Stimulated activated memory B cell treated with anti-CD40 and anti-IgM and Interleukin-4, amounts not matched to agents 10 μg/mL and 1 μg/mL and 100 μg/mL, for 72 hours (primary cell): ENCODE results near the gene CPLX4.

ENCODE experiments used
- ATAC-seq: fragments of 150-1000 bp; cut with Tn5 transposase; 2 replicates; pipeline ENCODE4 v1.10.0; 2021
- H3K27ac Mint-ChIP-seq: one replicate; pipeline ENCODE4 v1.8.0; 2022; ENCODE audit warnings: mild to moderate bottlenecking, mixed read lengths
- H3K27me3 Mint-ChIP-seq: one replicate; pipeline ENCODE4 v1.8.0; 2022; ENCODE audit warnings: mixed read lengths
- H3K36me3 Mint-ChIP-seq: one replicate; pipeline ENCODE4 v1.8.0; 2022; ENCODE audit warnings: mixed read lengths
- H3K4me1 Mint-ChIP-seq: one replicate; pipeline ENCODE4 v1.8.0; 2022; ENCODE audit warnings: mixed read lengths
- H3K4me3 Mint-ChIP-seq: one replicate; pipeline ENCODE4 v1.8.0; 2022; ENCODE audit warnings: mild to moderate bottlenecking, moderate library complexity, mixed read lengths
- H3K9me3 Mint-ChIP-seq: one replicate; pipeline ENCODE4 v1.8.0; 2022; ENCODE audit warnings: mixed read lengths

CPLX4 gene

GRCh38 chr18:59328683-59329082, 10.2 kb upstream of the CPLX4 start:
- Mint-ChIP-seq H3K36me3 (peaks cover 49% of the 10 kb centered on the region), H3K27ac (no peak overlapping the region), H3K9me3 (no peaks in the 10 kb centered on the region), H3K4me3 (no peak overlapping the region), H3K27me3 (no peaks in the 10 kb centered on the region), H3K4me1 (no peaks in the 10 kb centered on the region)
- no peak for ATAC-seq

GRCh38 chr18:59325965-59326364, 7.5 kb upstream of the CPLX4 start:
- Mint-ChIP-seq H3K9me3 (no peaks in the 10 kb centered on the region), H3K27ac (no peak overlapping the region), H3K4me1 (no peaks in the 10 kb centered on the region), H3K4me3 (no peak overlapping the region), H3K36me3 (peaks cover 34% of the 10 kb centered on the region), H3K27me3 (no peaks in the 10 kb centered on the region)
- no peak for ATAC-seq

GRCh38 chr18:59324623-59324971, 6.1 kb upstream of the CPLX4 start:
- H3K4me1 Mint-ChIP-seq = no peaks in the 10 kb centered on the region
- no peak overlapping the region for H3K27ac Mint-ChIP-seq
- no peaks in the 10 kb centered on the region for H3K9me3 Mint-ChIP-seq
- H3K27me3 Mint-ChIP-seq = no peaks in the 10 kb centered on the region
- no peak for ATAC-seq
- H3K4me3 Mint-ChIP-seq = no peak overlapping the region
- H3K36me3 Mint-ChIP-seq = peaks cover 34% of the 10 kb centered on the region

DNA sequence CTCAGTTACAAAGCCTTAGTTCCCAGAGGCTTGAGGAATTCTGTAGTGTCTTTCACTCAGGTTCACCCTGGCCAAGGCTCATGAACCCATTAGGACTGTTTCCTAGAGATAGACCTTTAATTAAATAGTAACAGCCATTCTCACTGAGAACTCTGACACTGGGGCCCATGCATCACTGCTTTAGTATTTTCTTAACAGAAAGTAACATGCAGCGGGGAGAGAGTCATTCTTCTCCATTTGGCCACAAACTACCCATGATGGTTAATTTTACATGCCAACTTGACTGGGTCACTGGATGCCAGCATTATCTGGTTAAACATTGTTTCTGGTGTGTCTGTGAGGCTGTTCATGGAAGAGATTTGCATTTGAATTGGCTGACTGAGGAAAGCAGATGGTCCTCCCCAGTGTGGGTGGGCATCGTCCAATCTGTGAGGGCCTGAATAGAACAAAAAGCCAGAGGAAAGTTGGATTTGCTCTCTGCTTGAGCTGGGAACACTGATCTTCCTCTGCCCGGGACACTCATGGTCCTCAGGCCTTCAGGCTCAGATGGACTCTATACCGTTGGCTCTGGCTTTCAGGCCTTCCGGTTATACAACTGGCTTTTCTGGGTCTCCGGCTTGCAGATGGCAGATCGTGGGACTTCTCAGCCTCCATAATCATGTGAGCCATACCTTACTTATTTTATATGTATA, 5.6 kb upstream of the CPLX4 start:
- no peak for ATAC-seq

GRCh38 chr18:59311631-59312030, 6.8 kb downstream of the CPLX4 start:
- Mint-ChIP-seq H3K4me3 (no peak overlapping the region), H3K36me3 (no peaks in the 10 kb centered on the region), H3K9me3 (no peaks in the 10 kb centered on the region), H3K4me1 (peaks cover 6% of the 10 kb centered on the region), H3K27ac (no peak overlapping the region), H3K27me3 (peaks cover 45% of the 10 kb centered on the region)
- no peak for ATAC-seq

More for the DNA sequence above, 5.6 kb upstream of the CPLX4 start:
- Mint-ChIP-seq H3K36me3 (peaks cover 31% of the 10 kb centered on the region), H3K4me3 (no peak overlapping the region), H3K27me3 (no peaks in the 10 kb centered on the region), H3K27ac (no peak overlapping the region), H3K4me1 (no peaks in the 10 kb centered on the region), H3K9me3 (no peaks in the 10 kb centered on the region)

- Mint-ChIP-seq H3K27me3 (peaks cover 63% of the 10 kb centered on the region), H3K4me3 (peak overlapping the region; percentile 57), H3K36me3 (no peaks in the 10 kb centered on the region), H3K4me1 (peaks cover 6% of the 10 kb centered on the region), H3K27ac (no peak overlapping the region), H3K9me3 (no peaks in the 10 kb centered on the region)
- ATAC-seq = no peak
Measured at GRCh38 chr18:59308938-59309260, 9.6 kb downstream of the CPLX4 start.

- H3K27me3 Mint-ChIP-seq = peaks cover 61% of the 10 kb centered on the region
- H3K4me1 Mint-ChIP-seq = peaks cover 6% of the 10 kb centered on the region
- H3K36me3 Mint-ChIP-seq = no peaks in the 10 kb centered on the region
- no peak overlapping the region for H3K27ac Mint-ChIP-seq
- peak; percentile 87 for ATAC-seq
- H3K9me3 Mint-ChIP-seq = no peaks in the 10 kb centered on the region
- H3K4me3 Mint-ChIP-seq = peak overlapping the region; percentile 57
Measured at GRCh38 chr18:59308248-59308937, 10.1 kb downstream of the CPLX4 start.

DNA sequence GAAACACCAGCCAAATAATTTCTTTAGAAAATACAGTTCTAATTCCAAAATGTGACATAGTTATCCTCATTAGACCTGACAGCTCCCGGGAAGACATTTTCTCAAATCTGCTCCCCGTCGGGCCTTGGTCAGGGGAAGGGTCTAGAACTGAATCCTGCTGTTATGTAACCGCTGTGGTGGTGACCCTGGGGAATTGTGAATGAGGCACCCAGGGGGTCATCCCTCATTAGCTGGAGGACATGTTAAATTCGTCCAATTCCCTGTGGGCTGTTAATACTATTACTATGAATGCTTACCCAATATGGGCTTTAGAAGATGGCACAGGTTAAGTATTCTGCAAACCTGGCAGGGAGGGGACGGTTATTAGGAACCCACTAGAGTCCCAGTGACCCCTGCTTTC, 11.8 kb downstream of the CPLX4 start:
- H3K4me3 Mint-ChIP-seq = no peak overlapping the region
- H3K4me1 Mint-ChIP-seq = peaks cover 6% of the 10 kb centered on the region
- no peak overlapping the region for H3K27ac Mint-ChIP-seq
- H3K27me3 Mint-ChIP-seq = peaks cover 55% of the 10 kb centered on the region
- no peaks in the 10 kb centered on the region for H3K36me3 Mint-ChIP-seq
- no peak for ATAC-seq
- no peaks in the 10 kb centered on the region for H3K9me3 Mint-ChIP-seq

- H3K27me3 Mint-ChIP-seq = peaks cover 48% of the 10 kb centered on the region
- H3K4me1 Mint-ChIP-seq = peaks cover 6% of the 10 kb centered on the region
- ATAC-seq = no peak
- no peak overlapping the region for H3K27ac Mint-ChIP-seq
- no peaks in the 10 kb centered on the region for H3K36me3 Mint-ChIP-seq
- H3K4me3 Mint-ChIP-seq = no peak overlapping the region
- H3K9me3 Mint-ChIP-seq = no peaks in the 10 kb centered on the region
Measured at GRCh38 chr18:59305295-59305694, 13.2 kb downstream of the CPLX4 start.

DNA sequence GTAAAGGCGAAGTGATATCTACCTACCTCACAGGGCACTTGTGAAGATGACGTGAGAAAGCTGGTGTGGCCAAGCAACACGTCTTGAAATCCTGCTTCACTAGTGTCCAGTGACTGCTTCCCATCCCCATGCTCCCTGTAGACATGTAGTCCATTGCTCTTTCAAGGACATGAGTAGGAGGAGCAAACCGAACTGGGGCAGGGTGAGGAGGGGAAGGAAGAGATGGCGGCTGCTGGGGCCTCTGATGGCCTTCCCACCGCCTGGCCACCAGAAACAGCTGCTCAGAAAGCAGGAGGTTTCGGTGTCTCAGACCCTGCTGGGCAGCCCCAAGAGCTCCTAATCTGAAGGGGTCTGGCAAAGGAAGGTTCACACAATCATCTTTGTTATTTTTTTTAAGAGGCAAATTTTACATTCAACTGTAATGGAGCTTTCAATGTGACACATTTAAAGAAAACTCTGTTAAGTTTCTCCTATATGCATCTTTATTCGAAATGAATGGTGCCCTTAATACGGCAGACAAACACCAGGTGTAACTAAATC, 14.7 kb downstream of the CPLX4 start:
- no peak overlapping the region for H3K4me3 Mint-ChIP-seq
- H3K36me3 Mint-ChIP-seq = no peaks in the 10 kb centered on the region
- H3K4me1 Mint-ChIP-seq = peaks cover 6% of the 10 kb centered on the region
- ATAC-seq = no peak
- no peaks in the 10 kb centered on the region for H3K9me3 Mint-ChIP-seq
- H3K27me3 Mint-ChIP-seq = peaks cover 48% of the 10 kb centered on the region
- H3K27ac Mint-ChIP-seq = no peak overlapping the region

DNA sequence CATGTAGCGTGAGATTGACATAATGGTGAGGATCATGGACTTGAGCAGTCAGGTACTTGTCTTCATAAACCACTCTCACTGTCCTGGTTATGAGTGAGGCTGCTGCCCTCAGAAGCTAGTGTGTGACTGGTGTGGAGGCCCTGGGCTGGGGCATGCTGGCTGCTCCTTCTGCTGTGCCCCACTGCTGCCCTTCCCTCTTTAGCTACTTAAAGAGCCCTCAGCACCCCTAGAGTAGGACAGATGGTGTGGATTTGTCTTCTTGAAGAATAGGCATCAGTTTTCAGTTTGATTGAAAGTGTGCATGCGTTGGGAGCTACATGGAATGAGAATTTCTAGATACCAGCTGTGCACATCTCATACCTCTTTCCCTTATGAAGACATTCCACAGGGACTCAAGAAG, 15.4 kb downstream of the CPLX4 start:
- Mint-ChIP-seq H3K27ac (no peak overlapping the region), H3K36me3 (no peaks in the 10 kb centered on the region), H3K9me3 (no peaks in the 10 kb centered on the region), H3K4me1 (peaks cover under 1% of the 10 kb centered on the region), H3K4me3 (no peak overlapping the region), H3K27me3 (peaks cover 46% of the 10 kb centered on the region)
- ATAC-seq = no peak

- H3K27me3 Mint-ChIP-seq = peaks cover 42% of the 10 kb centered on the region
Measured at GRCh38 chr18:59301929-59302328, 16.5 kb downstream of the CPLX4 start.

DNA sequence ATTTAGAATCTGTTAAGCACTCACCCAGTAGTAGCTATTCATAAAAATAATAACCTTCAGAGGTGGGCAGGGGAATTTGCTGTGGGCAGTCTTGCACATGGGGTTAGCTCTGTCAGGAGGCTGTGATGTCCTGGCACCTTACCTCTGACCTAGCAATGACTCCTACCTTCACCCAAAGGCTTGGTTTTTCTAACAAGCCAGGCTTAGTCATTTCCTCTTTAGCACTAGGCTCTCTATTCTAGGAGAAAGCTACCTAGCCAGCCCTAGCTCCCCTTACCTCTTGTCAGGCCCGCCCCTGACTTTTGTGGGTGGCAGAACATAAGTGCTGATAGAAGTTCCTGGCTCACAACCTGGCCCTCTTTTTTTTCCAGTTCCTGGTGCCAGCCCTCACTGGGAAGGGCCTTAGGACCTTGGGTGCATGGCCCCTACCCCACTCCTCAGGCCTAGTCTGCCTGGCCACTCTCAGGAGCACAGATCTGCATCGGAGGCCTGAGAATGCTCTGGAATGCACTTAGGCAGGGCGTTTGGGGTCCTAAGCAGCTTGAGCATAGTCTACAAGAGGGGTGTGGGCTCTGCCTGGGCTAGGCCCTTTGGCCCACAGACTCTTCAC, 17.7 kb downstream of the CPLX4 start:
- peaks cover 37% of the 10 kb centered on the region for H3K27me3 Mint-ChIP-seq
- ATAC-seq = no peak
- H3K36me3 Mint-ChIP-seq = no peaks in the 10 kb centered on the region
- H3K4me1 Mint-ChIP-seq = no peaks in the 10 kb centered on the region
- no peak overlapping the region for H3K4me3 Mint-ChIP-seq
- no peak overlapping the region for H3K27ac Mint-ChIP-seq
- no peaks in the 10 kb centered on the region for H3K9me3 Mint-ChIP-seq

More at GRCh38 chr18:59301929-59302328, 16.5 kb downstream of the CPLX4 start:
- no peak for ATAC-seq
- no peaks in the 10 kb centered on the region for H3K36me3 Mint-ChIP-seq
- no peaks in the 10 kb centered on the region for H3K4me1 Mint-ChIP-seq
- H3K9me3 Mint-ChIP-seq = no peaks in the 10 kb centered on the region
- H3K4me3 Mint-ChIP-seq = no peak overlapping the region
- H3K27ac Mint-ChIP-seq = no peak overlapping the region

GRCh38 chr18:59298871-59299270, 19.6 kb downstream of the CPLX4 start:
- Mint-ChIP-seq H3K27me3 (peaks cover 35% of the 10 kb centered on the region), H3K4me3 (no peak overlapping the region), H3K9me3 (no peaks in the 10 kb centered on the region), H3K27ac (no peak overlapping the region), H3K4me1 (no peaks in the 10 kb centered on the region), H3K36me3 (no peaks in the 10 kb centered on the region)
- no peak for ATAC-seq

GRCh38 chr18:59293317-59293716, 25.1 kb downstream of the CPLX4 start:
- H3K36me3 Mint-ChIP-seq = no peaks in the 10 kb centered on the region
- H3K27me3 Mint-ChIP-seq = peaks cover 49% of the 10 kb centered on the region
- H3K27ac Mint-ChIP-seq = no peak overlapping the region
- H3K9me3 Mint-ChIP-seq = peaks cover 4% of the 10 kb centered on the region
- no peak overlapping the region for H3K4me3 Mint-ChIP-seq
- H3K4me1 Mint-ChIP-seq = no peaks in the 10 kb centered on the region
- no peak for ATAC-seq

GRCh38 chr18:59286341-59286740, 32.1 kb downstream of the CPLX4 start:
- H3K4me1 Mint-ChIP-seq = no peaks in the 10 kb centered on the region
- peaks cover 48% of the 10 kb centered on the region for H3K27me3 Mint-ChIP-seq
- H3K9me3 Mint-ChIP-seq = peaks cover 4% of the 10 kb centered on the region
- H3K36me3 Mint-ChIP-seq = no peaks in the 10 kb centered on the region
- ATAC-seq = no peak
- no peak overlapping the region for H3K4me3 Mint-ChIP-seq
- H3K27ac Mint-ChIP-seq = no peak overlapping the region
